GM19239 (cell line): ENCODE measurements around the gene PCYT2.

ENCODE experiments used
- DNase-seq: peaks from one replicate; pipeline ENCODE4 v3.0.0; 2011; ENCODE audit warnings: low spot score; ENCODE audit not compliant: insufficient read length
- FAIRE-seq: peaks from 2 replicates; lab custom pipeline; 2011; peaks lifted over from hg19 to GRCh38; lab: Jason Lieb, UNC

Gene PCYT2

DNA sequence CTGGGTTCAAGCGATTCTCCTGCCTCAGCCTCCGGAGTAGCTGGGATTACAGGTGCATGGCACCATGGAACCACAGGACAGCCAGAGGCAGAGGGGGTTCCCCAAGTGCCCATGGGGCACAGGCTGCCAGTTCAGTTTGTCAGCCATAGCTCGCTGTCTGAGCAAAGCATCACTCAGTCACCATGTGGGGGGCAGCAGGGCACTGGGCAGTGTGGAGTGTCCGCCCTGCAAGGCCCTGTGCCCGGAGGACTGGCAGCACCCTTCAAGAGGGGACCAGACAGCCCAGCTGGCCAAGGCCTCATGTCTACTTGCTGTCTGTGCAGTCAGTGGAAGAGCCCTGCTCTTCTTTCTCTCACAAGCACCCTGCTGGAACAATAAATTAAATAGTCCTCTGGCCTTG lies 26.2 kb downstream of the PCYT2 start:
- DNase-seq (no peak), FAIRE-seq (no peak)

DNA sequence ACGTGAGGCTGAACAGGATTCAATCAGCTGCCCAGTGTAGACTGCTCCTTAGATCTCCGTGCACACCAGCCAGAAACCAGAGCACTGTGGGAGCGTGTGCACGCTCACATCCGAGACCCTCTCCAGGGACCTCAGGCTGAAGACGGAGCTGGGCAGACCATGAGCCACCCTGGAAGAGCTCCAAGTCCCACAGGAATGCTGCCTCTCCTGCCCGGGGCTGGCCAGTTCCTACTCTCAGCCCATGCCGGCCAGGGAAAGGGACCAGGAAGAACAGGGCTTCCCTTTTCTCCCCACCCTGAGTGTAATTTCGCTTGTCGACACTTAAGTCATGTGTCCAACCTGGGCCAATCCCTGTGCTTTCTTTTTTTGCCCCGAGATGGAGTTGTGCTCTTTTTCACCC lies 26.7 kb downstream of the PCYT2 start:
- no peak for FAIRE-seq
- no peak for DNase-seq

DNA sequence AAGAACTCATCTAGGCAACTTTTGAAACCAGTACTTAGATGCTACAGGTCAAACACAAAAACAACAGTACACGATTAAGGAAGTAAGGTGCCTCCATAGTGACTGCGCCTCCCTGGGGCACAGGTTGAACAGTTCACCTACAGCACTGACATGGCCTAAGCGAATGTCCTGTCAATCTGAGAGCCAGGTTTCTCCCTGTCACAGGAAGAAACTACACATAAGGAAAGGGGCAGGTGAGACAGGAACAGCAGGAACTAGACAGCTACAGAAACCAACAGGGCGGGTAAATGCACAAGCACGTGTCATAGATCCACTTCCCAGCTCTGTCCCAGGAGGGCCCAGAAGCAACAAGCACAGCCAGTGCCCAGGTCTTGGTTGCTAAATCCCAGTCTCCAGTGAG lies 32.1 kb downstream of the PCYT2 start:
- no peak for FAIRE-seq
- DNase-seq = no peak

DNA sequence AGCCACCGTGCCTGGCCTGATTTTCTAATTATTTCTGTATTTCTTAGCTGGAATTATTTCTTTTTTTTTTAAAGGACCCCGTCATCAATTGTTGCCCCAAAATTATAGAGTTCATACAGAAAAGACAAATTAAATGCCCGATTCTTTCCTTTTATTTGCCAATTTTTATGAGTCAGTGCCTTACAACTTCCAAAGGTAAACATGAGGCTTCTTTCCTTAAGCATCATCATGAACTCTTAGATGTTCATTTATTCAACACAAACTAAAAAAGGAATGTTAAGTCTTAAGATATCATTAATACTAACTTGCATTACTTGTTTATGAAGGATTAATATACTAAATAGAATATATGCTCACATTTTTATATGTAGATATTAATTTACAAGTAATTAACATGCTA lies 32.9 kb downstream of the PCYT2 start:
- FAIRE-seq (no peak), DNase-seq (no peak)

DNA sequence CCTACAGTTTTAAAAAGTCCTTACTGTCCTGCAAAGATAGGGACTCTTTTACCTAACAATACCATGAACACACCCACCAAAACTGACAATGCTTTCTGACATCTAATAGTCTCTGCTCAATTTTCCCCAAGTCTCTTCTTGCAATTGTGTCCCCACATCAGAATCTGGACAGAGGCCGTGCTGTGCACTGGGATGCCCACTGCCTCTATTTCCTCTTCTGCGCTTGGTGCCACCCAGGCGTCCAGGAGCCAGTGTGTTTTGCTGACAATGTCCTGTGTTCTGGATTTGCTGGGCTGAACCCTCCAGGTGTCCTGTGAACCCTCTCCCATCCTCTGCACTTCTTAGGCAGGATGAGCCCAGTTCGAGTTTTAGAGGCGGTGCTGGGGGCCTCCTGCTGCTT lies 33.6 kb downstream of the PCYT2 start:
- DNase-seq (no peak), FAIRE-seq (no peak)

DNA sequence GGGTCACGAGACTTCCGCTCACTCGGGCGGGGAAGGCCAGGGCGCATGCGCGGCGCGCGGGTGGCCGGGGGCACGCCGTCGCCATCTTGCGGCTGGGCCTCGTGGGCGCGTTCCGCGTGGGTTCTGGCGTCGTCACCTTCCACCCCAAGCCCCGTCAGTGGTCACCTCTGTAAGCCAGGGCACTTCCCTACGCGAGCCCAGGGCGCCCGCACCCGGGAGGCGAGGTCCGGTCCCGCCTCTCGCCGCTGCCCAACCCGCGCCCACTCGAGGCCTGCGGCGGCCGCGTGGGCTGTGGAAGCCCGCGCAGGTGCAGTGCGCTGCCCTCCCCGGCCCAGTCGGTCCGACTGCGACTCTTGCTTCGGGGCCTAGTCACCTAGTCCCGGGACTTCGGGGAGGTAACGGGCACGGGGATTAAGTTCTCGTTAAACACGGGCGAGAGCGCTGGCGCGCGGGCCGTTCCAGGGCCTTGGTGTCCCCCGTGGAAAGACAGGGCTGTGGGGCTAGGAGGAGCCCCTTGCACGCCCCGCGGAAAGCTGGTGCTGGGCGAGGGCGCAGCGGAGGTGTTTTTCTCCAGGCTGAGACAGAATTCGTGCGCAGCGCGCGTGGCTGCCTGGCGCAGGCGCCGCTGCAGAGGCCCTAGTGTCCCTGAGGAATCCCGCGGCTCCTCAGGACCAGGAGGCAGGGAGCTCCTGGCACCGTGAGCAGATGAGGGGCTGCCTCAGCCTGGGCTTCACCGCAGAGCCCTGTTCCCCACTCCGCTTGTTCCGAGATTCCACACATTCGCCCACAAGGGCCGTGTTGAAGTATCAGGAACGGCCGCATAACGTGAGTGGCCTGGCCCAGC lies 39.6 kb downstream of the PCYT2 start:
- FAIRE-seq = peak; percentile 52
- DNase-seq = peak; percentile 97

DNA sequence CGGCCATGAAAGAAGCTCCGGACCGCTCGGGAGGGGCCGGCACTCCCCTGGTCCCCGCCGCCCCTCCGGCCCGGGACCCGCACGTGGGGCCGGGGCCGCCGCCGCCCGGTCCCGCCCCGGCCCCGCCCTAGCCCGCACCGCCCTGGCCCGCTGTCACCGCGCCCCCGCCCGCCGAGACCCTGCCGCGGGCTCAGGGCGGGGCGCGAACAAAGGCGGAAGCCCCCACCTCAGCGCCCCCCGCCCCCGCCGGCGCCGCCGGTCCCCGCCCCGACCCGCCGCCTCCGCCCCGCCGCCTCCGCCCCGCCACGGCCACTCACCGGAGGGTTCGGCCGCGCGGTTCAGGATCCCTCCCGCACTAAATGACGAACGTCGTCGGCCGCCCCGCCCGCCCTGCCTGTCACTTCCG lies 40.2 kb downstream of the PCYT2 start, which contains the start of gene ARHGDIA:
TSS of gene ARHGDIA (minus strand) at position 357 of the 406 bp plus-strand sequence. CDS start 1,407 bp downstream, outside the sequence.
- no peak for DNase-seq
- no peak for FAIRE-seq

DNA sequence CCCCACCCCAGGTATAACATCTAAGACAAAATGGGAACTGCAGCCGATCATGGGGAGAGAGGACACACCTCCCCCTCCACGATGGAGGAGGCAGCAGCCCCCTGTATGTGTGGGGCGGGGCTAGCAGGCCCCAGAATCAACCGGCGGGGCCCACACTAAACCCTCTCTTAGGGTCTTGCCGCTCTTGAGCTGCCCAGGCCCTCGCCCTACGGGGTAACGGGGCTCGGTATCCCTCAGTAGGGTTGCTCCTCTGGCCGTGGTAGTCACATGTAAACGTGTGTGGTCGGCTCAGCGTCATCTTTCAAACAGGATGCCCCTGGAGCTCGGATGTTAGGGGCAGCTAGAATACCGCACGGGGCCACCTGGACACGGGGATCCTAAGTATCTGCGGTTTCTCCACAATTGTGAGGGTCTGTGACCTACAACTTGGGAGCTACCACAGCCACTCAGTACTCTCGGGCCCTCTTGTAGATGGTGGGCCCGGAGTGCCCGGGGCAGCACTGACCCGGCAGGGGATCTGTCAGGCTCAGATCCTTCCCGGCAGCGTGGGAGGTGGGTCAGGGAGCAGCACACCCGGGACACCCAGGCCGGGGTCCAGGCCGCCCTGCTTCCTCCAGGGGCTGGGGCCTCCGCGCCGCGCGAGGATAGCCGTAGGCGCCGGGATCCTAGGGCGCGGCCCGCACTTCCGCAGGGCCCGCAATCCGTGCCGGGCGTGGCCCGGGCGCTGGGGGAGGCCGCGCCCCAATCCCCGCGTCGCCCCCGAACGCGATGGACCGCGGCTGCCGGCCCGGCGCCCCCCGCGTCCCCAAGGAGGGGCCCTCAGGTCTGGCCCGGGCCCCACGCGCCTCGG lies 40.8 kb downstream of the PCYT2 start:
- FAIRE-seq = no peak

DNA sequence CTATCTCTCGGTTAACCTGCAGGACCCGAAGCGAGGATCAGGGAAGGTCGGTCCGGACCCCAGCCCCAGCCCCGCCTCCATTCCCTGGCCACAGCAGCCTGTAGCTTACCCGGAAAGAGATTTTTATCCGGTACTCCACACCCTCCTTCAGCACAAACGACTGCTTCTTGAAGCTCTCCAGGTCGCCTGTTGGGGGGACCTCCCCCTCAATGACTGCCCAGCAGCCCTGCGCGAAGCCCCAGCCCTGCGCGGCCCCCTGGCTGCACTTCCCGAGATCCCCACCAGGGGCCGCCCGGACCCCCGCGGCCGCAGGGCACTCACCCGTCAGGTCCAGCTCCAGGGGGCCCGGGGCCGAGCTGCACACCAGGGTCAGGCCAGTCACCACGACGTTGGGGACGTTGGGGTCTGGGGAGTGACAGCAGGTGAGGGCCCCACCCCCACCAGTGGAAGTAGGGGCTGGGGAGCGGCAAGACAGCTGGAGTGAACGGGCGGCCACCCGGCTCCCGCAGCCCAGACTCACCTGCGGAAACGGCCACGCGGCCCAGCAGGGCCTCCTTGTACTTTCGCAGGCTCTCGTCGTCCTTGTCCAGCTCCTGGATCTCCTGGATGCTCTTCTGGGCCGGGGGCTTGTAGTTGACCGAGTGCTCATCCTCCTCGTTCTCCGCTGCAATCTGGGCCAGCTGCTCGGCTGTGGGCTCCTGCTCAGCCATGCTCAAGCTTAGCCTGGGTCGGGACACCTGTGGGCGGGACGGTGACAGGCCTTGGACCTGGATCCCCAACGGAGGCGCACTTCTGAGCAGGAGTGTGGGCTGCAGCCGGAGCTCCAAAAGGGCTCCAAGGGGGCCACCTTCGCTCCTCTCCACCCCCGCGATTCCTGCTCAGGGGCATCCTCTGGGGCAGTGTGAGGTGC lies 41.7 kb downstream of the PCYT2 start:
- DNase-seq = peak; percentile 57
- no peak for FAIRE-seq

More for the DNA sequence above, 40.8 kb downstream of the PCYT2 start:
- DNase-seq = peak; percentile 37

DNA sequence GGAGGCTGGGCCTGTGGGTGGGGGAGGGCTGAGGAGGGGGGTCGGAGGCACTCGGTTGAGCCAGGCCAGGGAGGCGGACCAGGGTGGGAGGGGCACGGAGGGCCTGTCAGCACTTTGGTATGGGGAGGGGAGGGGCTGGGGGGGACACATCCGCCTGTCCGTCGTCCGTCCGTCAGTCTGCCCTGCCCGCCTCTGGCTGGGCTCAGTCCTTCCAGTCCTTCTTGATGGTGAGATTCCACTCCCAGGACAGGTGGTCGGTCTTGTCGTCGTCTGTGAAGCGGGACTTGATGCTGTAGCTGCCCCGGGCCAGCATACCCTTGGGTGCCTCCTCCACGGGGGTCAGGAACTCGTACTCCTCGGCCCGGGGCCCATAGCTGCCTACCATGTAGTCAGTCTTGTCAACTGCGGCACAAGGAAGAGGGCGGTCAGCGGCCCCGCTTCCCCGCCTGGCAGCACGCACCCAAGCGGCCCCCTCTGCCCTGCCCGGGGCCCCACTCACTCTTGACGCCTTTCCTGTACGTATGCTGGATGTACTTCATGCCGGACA lies 42.5 kb downstream of the PCYT2 start:
- DNase-seq (no peak), FAIRE-seq (no peak)

DNA sequence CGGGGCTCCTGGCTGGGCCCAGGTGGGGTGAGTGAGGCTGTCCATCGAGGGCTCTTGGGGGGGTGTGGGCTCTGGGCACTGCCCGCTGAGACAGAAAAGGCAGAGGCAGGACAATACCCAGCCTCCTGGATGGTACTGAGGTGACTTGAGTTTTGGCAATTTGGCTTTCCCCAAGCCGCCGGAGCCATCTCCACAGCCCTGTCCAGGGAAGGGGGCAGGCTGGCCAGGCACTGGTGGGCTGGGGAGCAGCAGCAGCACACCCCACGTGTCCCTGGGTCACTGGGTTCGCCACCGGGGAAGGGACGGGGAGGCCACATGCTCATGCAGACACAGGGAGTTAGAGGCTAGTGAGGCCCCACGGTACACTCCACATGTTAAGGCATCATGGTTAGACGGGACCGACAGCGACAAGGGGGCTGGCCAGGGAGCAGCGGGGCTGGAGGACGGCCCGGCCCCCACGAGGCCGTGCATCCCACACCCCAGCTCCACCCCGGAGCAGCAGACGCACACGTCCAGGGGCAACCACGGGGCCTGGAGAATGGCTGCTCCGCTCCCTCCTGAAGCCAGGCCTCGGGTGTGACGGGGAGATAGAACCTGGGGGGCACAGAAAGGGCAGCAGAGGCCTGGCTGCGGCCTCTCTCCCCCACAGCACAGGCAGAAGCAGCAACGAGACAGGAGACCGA lies 43.1 kb downstream of the PCYT2 start:
- DNase-seq (no peak), FAIRE-seq (no peak)

DNA sequence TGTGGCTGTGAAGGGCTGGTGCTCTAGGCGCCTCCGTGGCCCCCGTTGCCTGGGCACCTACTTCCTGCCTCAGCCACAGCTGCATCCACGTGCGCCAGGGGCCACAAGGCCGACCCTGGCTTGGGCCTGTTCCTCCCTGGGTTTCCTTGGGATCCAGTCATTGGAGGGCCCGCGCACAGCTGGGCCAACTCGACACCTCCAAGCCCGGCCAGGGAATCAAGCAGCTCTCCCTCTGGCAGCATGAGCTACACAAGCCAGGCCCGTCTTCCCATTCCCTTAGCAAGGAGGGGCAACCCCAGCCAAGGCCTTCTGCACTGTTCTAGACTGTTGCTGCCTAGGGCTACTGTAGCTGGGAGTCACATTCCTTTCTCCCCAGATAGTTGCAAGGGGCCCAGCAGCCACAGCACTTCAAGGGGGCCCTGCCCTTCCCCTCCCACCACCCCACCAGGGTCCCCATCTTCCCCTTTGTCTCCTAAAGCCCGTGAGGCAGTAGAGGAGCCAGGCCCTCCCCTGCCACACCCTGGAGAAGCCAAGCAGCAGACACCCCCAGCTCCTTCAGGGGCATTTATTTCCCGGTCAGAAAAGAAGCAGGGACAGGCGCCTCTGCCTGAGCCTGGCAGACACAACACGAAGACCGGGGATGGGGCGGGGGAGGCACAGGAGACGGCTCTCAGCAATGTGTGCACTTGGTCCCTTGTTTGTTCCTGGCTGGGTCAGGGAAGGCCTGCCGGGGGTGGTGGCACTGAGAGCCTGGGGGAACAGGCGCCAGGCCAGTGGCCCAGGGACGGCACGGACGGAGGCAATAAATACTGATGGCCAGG lies 43.8 kb downstream of the PCYT2 start:
- no peak for DNase-seq
- no peak for FAIRE-seq

DNA sequence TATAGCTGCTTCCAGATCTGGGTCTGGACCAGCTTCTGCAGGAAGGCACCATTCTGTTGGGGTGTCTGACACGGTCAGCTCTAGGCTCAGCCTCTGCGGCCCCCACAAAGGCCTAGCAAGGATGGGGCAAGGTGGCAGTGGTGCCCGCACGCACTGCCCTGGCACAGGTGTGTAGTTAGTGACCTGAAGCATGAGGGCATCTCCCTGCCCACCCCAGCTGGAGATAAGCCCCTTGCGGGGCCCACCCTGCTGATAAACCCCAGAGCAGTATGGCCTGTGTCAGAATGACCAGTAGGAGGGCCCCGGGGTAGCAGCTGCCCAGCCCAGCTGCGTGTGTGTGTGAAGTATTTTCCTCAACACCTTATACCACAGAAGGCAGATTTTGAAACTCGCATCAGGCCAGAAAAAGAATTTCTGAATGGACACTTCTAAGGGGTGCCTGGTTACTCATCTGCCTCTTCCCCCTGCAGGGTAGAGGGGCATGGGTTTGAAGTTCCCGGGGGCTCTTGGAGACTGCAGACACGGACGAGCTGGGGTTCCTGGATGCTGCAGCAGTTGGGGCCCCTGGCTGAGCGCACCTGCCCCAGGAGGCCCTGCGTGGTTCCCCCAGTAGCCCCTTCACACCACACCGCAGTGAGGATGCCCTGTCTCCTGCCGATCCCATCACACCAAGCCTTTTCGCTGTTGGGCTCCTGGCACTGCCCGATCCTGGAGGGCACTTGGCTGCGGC lies 44.6 kb downstream of the PCYT2 start:
- no peak for FAIRE-seq
- no peak for DNase-seq

DNA sequence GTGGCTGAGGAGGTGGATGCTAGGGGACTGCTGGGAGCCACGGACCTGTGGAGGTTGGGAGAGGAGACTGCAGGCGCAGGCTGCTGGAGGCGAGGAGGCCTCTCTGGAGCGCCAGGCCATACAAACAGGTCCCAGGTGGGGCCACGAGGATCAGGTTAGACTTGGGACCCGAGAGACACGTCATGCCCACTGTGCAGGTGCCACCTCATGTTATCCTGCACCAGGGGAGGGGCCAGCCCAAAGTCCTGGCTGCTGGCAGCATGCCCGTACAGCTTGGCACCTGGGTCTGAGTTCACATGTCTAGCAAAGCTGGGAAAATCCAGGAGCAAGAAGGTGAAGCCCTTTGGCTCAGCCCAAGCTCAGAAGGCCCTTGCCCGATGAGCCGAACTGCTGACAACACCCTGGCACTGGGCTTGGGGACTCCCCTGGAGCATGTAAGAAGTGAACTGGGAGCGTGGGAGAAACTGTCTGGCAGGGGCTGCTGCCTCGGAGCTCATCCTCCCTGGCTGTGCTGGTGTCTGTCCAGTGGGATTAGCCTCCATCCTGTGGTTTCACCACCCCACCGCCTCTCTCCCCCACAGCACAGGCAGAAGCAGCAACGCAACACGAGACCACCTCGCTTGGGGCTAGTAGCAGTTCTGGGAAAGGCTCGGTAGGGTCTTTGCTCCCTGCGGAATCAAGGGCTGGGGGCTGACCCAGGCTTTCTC lies 45.3 kb downstream of the PCYT2 start:
- no peak for FAIRE-seq
- no peak for DNase-seq

DNA sequence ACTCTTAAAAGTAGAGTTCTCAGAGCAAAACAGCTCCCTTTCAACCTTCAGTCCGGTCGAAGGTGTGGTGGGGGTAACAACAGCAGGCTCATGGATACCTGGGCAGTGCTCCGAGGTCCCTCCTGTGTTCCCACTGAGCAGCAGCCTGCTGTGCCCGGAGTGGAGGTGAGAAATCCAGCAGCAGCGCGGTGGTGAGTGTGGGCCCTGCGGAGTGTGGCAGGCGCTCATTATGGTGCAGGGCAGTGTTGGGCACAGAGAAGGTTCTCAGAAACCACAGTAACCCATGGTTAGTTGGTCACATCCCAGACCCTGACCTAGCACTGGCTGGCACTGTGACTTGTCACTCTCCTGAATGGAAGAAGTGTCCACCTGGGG lies 45.9 kb downstream of the PCYT2 start:
- FAIRE-seq (no peak), DNase-seq (no peak)

DNA sequence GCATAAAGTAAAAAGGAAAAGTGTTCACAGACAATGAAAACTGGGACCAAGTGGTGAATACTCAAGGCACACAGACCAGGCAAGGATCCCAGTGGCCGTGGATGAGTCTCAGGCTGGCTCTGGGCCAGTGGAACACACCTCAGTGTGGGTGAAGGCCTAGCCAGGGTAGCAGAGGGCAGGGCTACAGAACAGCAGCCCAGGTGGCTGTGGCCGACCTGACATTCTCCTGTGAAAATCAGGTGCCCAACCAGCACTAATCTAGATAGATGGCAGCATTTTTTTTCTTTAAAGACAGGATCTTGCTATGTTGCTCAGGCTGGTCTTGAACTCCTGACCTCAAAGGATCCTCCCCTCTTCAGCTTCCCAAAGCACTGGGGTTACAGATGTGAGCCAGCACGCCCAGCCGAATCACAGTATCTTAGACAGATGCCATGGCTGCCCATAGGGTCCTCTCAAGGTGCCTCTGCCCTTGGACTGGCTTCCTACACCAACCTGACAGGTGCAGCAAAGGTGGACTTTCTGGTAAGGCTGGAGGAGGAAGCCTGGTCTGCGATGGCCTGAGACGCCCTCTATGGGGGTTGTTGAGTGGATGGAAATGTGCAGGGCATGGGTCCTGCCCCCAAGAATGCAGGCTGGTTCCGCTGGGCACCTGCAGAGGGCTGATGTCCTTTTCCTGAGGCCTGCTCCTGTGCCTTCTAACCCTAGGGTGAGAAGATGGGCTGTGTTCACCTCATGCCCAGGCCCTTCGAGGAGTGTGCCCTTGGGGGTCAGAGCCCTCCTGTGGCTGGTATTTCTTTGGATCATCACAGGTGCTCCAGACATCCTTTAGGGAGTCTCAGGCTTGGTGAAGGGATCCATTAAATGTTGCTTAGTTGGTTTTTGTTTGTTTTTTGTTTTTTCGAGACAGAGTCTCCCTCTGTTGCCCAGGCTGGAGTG lies 47.1 kb downstream of the PCYT2 start:
- FAIRE-seq (no peak), DNase-seq (no peak)
